Measurements from ENCODE around the gene TTLL1. TPM values are rescaled to one million over a fixed set of nuclear protein-coding genes. Genes with fewer than 3 reads are reported as not detected.
"Not testable (repeated sequence)": the region's sequence is repeated elsewhere in the genome, so short reads cannot be mapped to it uniquely, and the experiment has no call there.

TTLL1 gene
- total RNA-seq, 1 donor from 2014 or later, result 75.4 TPM

DNA sequence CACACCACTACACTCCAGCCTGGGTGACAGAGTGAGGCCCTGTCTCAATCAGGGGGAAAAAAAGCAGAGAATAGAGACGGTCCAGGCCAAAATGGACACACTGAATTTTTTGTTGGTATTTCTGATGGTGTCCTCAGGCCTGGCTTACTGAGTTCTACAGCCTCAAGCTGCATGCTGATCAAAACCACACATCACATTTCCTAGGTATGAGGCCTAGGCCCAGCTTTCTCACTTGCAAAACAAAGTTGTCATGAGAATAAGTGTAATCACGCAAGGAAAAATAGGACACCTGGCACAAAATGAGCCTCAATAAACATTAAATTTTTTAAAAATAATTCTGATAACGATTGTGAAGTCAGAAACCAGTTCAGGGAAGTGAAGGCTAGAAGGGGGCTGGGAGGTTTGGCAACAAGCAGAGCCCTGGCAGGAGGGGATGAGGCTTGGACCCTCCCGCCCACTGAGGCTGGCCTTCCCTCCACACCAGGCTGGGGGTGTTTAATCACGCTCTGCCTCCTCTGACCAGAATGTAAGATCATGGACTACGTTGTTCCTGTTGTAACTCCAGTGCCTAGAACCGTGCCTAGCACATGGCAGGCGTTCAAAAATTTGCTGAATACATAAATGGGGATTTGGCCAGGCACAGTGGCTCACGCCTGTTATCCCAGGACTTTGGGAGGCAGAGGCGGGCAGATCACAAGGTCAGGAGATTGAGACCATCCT lies 92.4 kb downstream of the TTLL1 start:
- FAIRE-seq, result no peak
- no peak for DNase-seq (ENCODE audit: low spot score in 2 of 2)

DNA sequence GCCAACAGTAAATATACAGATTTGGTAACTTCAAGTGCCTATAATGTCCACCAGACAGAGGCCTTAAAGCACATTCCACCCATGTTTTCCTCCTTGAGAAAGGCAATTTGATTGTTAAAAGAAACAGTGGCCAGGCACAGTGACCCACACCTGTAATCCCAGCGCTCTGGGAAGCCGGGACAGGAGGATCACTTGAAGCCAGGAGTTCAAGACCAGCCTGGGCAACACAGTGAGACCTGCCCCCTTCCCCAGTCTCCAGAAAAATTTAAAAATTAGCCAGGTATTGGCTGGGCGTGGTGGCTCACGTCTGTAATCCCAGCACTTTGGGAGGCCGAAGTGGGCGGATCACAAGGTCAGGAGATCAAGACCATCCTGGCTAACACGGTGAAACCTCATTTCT lies 93.5 kb downstream of the TTLL1 start:
- not testable (repeated sequence) for FAIRE-seq; DNase-seq (ENCODE audit: low spot score in 2 of 2)

DNA sequence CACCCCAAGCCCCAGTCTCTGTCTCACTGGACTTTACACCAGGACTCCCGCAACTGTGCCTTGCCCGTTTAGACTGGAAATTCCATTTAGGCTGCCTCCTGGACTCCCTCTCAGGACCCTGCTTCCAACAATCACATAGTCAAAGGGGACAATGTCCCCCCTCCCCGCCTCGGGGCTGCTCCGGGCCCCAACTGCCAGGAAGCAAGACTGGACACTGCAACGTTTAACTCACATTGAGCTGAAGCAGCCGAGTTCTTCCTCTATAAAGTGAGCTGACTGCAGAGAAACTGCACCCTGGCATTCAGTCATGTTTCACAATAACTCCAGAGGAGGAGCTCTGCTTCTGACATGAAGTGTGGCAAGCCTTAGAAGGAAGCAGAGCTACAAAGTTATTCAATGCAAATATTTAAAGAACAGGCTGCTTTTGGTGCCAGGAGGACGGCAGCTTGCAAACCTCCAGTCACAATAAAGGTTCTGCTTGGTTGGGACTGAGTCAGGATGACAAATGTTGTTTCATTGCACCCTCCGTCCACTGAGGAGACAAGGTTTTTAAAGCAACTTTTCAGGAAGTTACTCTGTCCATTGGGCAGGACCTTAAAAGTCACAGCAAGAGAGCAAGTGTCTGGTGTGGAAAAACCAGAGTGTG lies 94.2 kb downstream of the TTLL1 start:
- DNase-seq (ENCODE audit: low spot score in 2 of 2), result peak in 1 of 2 donors; percentile 40
- FAIRE-seq, result no peak

DNA sequence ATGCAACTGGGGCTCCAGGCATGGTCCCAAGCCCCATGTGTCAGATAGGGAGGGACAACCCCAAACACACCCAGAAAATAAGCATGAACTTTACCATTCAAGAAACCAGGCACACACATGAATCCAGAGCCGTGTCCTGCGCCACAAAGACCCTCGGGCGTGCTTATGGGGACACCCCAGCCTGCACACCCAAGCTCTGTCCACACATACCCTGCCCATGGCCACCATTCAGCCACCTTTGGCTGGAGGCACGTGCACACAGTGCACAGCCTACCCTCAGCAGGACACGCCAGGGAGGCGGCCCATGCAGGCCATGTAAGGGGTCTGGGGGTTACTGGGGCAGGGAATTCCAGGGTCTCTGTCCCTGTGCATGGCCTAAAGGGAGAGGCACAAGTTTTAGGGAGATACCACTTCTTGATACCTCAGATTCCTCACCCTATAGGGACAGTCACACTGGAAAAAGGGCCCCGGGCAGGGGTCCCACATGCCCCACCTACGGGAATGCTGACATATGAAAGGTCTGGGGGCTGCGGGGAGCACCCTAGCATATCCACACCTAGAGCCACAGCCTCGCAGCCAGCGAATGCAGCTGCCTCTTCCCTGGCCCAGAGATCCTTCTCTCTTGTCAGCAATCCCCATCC lies 94.8 kb downstream of the TTLL1 start:
- FAIRE-seq (no peak), DNase-seq (ENCODE audit: low spot score in 2 of 2) (no peak)

- DNase-seq (ENCODE audit: low spot score in 2 of 2) (no peak), FAIRE-seq (no peak)
These were observed 95.4 kb downstream of the TTLL1 start for GRCh38 chr22:42993651-42994275.

DNA sequence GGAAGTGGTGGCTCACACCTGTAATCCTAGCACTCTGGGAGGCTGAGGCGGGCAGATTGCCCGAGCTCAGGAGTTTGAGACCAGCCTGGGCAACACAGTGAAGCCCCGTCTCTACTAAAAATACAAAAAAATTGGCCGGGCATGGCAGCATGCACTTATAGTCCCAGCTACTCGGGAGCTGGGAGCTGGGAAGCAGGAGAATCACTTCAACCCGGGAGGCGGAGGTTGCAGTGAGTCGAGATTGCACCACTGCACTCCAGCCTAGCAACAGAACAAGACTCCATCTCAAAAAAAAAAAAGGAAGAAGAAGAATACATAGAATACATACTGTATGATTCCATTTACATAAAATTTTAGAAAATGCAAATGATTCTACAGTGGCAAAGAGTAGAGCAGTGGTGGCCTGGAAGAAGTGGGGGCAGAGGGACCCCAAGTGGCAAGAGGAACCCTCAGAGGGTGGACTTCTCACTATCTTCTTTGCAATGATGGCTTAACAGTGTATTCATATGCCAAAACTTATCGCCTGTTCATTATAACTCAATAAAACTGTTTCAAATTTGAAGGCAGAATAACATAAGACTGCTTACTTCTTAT lies 96.2 kb downstream of the TTLL1 start:
- DNase-seq (ENCODE audit: low spot score in 2 of 2) (no peak), FAIRE-seq (no peak)

GRCh38 chr22:42992092-42992491 lies 97.1 kb downstream of the TTLL1 start:
- FAIRE-seq (no peak), DNase-seq (ENCODE audit: low spot score in 2 of 2) (no peak)

DNA sequence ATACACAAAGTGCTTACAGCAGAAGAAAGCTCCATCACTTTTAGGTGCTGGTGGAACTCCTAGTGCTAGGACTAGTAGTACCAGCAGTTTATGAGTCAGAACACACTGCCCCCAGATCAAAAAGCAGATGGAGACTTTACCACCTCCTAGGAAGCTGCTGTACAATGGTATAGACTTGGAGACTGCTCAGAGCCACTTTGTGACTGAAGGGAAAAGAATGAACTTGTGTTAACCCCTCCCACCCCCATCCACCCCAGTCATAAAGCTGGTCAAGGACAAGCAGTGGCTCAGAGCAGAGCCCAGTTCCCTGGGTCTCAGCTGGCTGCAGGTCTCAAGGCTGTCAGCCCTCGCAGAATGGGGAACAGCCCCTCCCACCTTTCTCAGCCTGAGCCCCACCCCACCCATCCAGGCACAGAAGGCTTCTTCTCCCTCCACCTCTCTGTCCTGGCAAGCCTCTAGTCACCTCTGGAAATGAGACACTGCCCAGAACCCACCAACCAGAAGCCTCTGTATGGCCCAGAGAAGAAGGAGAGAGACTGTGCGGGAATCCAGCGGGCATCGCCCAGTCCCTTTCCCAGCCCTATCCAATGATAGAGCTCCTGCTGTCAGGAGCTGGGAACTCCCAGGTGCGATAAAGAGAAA lies 98.1 kb downstream of the TTLL1 start:
- DNase-seq (ENCODE audit: low spot score in 2 of 2) (no peak), FAIRE-seq (no peak)

GRCh38 chr22:42990131-42990838 lies 98.9 kb downstream of the TTLL1 start:
- DNase-seq (ENCODE audit: low spot score in 2 of 2) (no peak), FAIRE-seq (no peak)

Other genes starting within 250 kb of the TTLL1 start
- gene ARFGAP3, start 232.1 kb downstream of the TTLL1 start, total RNA-seq, result 84.8 TPM
- 24.5 TPM for gene PACSIN2, start 74.2 kb downstream of the TTLL1 start, total RNA-seq
- not detected for gene BIK, start 21.4 kb upstream of the TTLL1 start, total RNA-seq
- 13.9 TPM for gene MCAT, start 54.0 kb upstream of the TTLL1 start, total RNA-seq
- gene TSPO, start 62.2 kb upstream of the TTLL1 start, total RNA-seq, result 36.7 TPM
- gene TTLL12, start 97.7 kb upstream of the TTLL1 start, total RNA-seq, result 30.6 TPM